Breast epithelium (tissue), 4 donors: ENCODE data around the gene NEUROD4. TPM values are rescaled to one million over a fixed set of nuclear protein-coding genes. Genes with fewer than 3 reads are reported as not detected.
A peak's percentile ranks its signal among the peaks of the same experiment; 100 is the strongest.

ENCODE experiments used
- DNase-seq, 2 donors: peaks; one replicate each; pipeline ENCODE4 v3.0.0-alpha.2; 2019; ENCODE audit warnings: low spot score in 2 of 2
- H3K27ac ChIP-seq, 2 donors: fragments of 200-600 bp; sonication (generic) in 1 of 2; one replicate each; pipeline ENCODE4 v1.5.1; 2016 to 2019; ENCODE audit warnings: mild to moderate bottlenecking in 1 of 2
- H3K27me3 ChIP-seq, 2 donors: fragments of 200-600 bp; sonication (generic) in 1 of 2; one replicate each; pipeline versions ENCODE4 v1.5.1 to v1.6.0; 2017 to 2019; ENCODE audit warnings: control low read depth in 1 of 2, mild to moderate bottlenecking in 1 of 2
- H3K36me3 ChIP-seq: fragments of 200-600 bp; one replicate; pipeline ENCODE4 v1.5.1; 2019
- H3K4me1 ChIP-seq, 2 donors: fragments of 200-600 bp; sonication (generic); one replicate each; pipeline ENCODE4 v1.5.1; 2016 to 2019; ENCODE audit warnings: control low read depth in 1 of 2
- H3K4me3 ChIP-seq, 3 donors: fragments of 200-600 bp; sonication (generic); 1 replicate in 2 of 3; 2 replicates in 1 of 3; pipeline ENCODE4 v1.5.1; 2016 to 2019; ENCODE audit warnings: mild to moderate bottlenecking in 3 of 3, moderate library complexity in 2 of 3
- H3K9me3 ChIP-seq, 2 donors: fragments of 200-600 bp; sonication (generic) in 1 of 2; one replicate each; pipeline ENCODE4 v1.5.1; 2016 to 2019; ENCODE audit warnings: control low read depth in 1 of 2
- POLR2A ChIP-seq: fragments of 450-650 bp; IDR thresholded peaks from one replicate; pipeline ENCODE4 v1.6.1; 2016; ENCODE audit warnings: antibody characterized with exemption, mild to moderate bottlenecking, moderate library complexity
- POLR2AphosphoS5 ChIP-seq, 3 donors: sonication (generic); formaldehyde crosslinking; IDR thresholded peaks; one replicate each; pipeline ENCODE4 v1.6.1; 2017; ENCODE audit warnings: antibody characterized with exemption in 3 of 3
- intact Hi-C: fragments of 100-400 bp; cut with DNase I; formaldehyde crosslinking; loops from one replicate; pipeline ENCODE4 v1.15.1; 2023; ENCODE audit warnings: low total_unique reads
- total RNA-seq, 3 donors: library from RNA; depleted of rRNA; stranded (reverse); fragments of >200 nt; gene quantifications; one replicate each; pipeline ENCODE4 v1.1.0, GENCODE V29; 2016
- TF ChIP-seq, protein P1 (sequence below), 3 donors: fragments of 450-650 bp; IDR thresholded peaks; one replicate each; pipeline ENCODE4 v1.5.1; 2016 to 2017; ENCODE audit warnings: antibody characterized with exemption in 3 of 3, mild to moderate bottlenecking in 3 of 3, moderate library complexity in 3 of 3

The NEUROD4 gene
- total RNA-seq, 3 donors from 2014 or later, result not detected

DNA sequence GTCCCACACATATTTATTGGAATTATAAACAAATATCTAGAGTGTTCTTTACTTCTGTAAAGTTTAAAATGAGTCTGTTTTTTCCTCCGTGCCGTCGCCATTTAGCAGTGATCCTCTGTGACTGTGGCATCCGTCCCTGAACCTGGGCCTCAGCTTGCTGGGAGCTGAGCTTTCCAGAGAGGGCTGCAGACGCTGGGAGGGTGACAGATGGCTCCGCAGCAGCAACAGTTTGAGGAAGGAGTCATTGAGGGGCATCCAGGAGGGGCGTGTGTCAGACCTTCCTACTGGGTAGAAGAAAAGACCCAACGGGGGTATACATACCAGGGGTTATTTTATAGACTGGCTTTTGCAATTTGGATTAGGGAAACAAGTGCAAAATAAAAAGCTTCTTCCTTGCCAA lies 47.9 kb downstream of the NEUROD4 start:
- H3K27me3 ChIP-seq, result no peaks in the 10 kb centered on the region
- no peaks in the 10 kb centered on the region for H3K9me3 ChIP-seq
- DNase-seq, result no peak
- H3K4me1 ChIP-seq, result no peaks in the 10 kb centered on the region
- intact Hi-C loops, result no loop called here
- TF ChIP-seq POLR2A, result no peak
- TF ChIP-seq POLR2AphosphoS5 (IDR thresholded peaks at IDR 0.05), result no peak
- TF ChIP-seq, protein P1, sequence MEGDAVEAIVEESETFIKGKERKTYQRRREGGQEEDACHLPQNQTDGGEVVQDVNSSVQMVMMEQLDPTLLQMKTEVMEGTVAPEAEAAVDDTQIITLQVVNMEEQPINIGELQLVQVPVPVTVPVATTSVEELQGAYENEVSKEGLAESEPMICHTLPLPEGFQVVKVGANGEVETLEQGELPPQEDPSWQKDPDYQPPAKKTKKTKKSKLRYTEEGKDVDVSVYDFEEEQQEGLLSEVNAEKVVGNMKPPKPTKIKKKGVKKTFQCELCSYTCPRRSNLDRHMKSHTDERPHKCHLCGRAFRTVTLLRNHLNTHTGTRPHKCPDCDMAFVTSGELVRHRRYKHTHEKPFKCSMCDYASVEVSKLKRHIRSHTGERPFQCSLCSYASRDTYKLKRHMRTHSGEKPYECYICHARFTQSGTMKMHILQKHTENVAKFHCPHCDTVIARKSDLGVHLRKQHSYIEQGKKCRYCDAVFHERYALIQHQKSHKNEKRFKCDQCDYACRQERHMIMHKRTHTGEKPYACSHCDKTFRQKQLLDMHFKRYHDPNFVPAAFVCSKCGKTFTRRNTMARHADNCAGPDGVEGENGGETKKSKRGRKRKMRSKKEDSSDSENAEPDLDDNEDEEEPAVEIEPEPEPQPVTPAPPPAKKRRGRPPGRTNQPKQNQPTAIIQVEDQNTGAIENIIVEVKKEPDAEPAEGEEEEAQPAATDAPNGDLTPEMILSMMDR (IDR thresholded peaks at IDR 0.05), result no peak
- no peak overlapping the region for H3K27ac ChIP-seq
- H3K4me3 ChIP-seq, result no peak overlapping the region
- H3K36me3 ChIP-seq, result no peaks in the 10 kb centered on the region

DNA sequence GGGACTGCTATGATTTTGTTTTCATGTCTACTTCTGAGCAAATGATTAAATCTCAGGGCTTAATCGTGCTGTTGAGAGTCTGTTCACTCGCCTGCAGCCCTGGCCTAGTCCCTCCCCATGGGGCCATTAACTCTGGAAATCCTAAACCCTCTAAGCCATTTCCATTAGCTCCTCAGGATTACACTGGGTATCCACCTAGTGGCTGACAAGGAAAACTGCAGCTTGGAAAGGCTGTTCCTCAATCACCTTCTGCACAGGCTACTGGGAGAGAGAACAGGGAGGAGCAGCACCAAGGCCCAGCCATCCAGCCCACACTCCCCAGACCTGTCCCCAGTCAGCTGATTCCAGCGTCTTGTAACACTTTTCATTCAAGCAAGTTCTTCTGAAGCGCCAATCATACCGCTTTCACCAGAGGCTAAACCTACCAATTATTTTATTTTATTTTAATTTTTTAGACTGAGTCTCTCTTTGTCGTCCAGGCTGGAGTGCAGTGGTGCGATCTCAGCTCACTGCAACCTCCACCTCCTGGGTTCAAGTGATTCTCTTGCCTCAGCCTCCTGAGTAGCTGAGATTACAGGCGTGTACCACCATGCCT lies 48.7 kb downstream of the NEUROD4 start:
- no peak for DNase-seq

DNA sequence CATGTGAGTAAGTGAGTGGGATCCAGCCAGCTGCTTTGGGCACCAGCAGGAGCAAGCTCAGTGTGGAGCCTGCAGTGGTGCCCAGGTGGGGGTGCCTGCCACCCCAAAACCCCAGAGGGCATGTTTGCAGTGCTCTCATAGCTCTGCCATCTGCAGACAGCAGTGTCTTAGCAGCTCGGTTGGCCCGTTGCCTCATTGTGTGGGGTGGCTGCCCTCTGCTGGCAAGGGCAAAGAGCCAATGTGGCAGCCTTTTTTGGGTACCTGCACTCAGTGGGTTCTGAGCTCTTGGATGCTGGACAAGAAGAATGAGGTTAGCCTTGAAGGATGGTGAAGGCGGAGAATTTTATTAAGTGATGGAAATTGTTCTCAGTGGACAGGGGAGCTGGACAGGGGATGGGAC lies 52.3 kb downstream of the NEUROD4 start:
- Histone ChIP-seq H3K27me3 (peaks cover 0 to 8% of the 10 kb centered on the region in 2 donors), H3K9me3 (no peaks in the 10 kb centered on the region), H3K36me3 (no peaks in the 10 kb centered on the region), H3K4me1 (no peaks in the 10 kb centered on the region), H3K4me3 (no peak overlapping the region), H3K27ac (no peak overlapping the region)
- no peak for TF ChIP-seq POLR2A
- intact Hi-C loops, result no loop called here
- no peak for DNase-seq

More for the DNA sequence above, 48.7 kb downstream of the NEUROD4 start:
- Histone ChIP-seq H3K4me1 (no peaks in the 10 kb centered on the region), H3K27me3 (no peaks in the 10 kb centered on the region), H3K36me3 (no peaks in the 10 kb centered on the region), H3K27ac (no peak overlapping the region), H3K9me3 (no peaks in the 10 kb centered on the region), H3K4me3 (no peak overlapping the region)
- TF ChIP-seq, protein P1 (IDR thresholded peaks at IDR 0.05), result peak; percentile 19 to 56 (median 37)
- no peak for TF ChIP-seq POLR2AphosphoS5 (IDR thresholded peaks at IDR 0.05)
- TF ChIP-seq POLR2A, result no peak
- intact Hi-C loops, result no loop called here

DNA sequence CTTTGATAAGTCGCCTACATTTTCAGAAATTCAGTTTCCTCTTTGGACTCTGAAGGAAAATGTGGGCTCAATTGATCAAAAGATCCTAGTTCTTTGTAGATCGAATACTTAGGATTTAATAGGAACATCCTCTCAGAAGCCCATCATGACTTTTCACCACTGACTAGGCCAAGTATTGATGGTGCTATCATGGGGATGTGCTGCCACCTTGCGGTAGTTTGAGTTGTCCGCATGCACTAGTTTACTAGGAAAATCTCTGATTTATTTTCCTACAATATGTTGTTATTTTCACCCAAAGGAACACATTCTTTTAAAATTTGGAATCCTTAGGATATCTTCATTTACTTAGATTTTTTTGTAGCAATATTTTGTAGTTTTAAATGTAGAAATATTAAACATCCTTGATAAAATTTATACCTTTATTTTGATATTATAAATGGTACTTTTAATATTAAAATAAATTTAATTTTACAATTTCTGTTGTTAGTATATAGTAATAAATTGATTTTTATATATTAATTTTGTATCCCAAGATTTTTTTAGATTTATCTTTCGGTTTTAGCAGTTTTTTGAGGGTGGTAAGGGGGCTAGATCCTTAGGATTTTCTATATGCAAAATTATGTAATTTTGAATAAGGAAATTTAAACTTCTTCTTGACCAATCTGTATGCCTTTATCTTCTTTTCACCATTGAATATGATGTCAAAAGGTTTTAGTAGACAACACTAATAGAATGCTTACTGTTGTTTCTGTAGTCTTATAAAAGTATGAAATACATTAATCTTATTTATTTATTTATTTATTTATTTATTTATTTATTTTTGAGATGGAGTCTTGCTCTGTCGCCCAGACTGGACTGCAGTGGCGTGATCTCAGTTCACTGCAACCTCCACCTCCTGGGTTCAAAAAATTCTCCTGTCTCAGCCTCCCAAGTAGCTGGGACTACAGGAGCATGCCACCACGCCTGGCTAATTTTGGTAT lies 53.6 kb downstream of the NEUROD4 start:
- peaks cover 0 to 12% of the 10 kb centered on the region in 2 donors for H3K27me3 ChIP-seq
- no peaks in the 10 kb centered on the region for H3K36me3 ChIP-seq
- peak; percentile 30 to 52 for DNase-seq
- TF ChIP-seq, protein P1 (IDR thresholded peaks at IDR 0.05), result peak; percentile 33 to 75 (median 74)
- no peak for TF ChIP-seq POLR2A
- TF ChIP-seq POLR2AphosphoS5 (IDR thresholded peaks at IDR 0.05), result no peak
- no peak overlapping the region for H3K4me3 ChIP-seq
- intact Hi-C loops, result no loop called here
- no peak overlapping the region for H3K27ac ChIP-seq
- no peaks in the 10 kb centered on the region for H3K9me3 ChIP-seq
- H3K4me1 ChIP-seq, result no peaks in the 10 kb centered on the region

DNA sequence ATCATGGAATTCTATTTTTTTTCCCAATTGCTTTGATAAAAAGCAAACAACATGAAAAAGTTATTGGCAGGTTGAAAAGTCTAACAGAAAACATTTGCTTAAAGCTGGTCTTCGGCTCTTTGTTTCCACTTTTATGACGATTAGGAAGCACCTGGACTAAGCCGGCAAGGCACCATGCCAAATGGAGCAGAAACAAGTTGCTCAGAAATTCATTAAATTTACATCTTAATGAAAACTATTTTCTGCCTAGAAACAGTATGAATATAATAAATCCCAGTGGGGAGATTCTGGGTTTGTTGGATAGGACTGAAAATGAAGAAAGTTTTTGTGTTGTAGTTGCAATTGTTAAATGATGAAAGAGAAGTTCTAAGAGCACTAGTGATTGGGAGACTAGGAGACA lies 55.0 kb downstream of the NEUROD4 start:
- H3K9me3 ChIP-seq, result no peaks in the 10 kb centered on the region
- H3K27ac ChIP-seq, result no peak overlapping the region
- H3K36me3 ChIP-seq, result no peaks in the 10 kb centered on the region
- DNase-seq, result no peak
- intact Hi-C loops, result no loop called here
- H3K27me3 ChIP-seq, result peaks cover 0 to 12% of the 10 kb centered on the region in 2 donors
- no peak overlapping the region for H3K4me3 ChIP-seq
- no peaks in the 10 kb centered on the region for H3K4me1 ChIP-seq
- TF ChIP-seq POLR2AphosphoS5 (IDR thresholded peaks at IDR 0.05), result no peak
- TF ChIP-seq, protein P1 (IDR thresholded peaks at IDR 0.05), result no peak
- TF ChIP-seq POLR2A, result no peak

Other genes starting within 250 kb of the NEUROD4 start
- gene MUCL1, start 165.5 kb upstream of the NEUROD4 start, total RNA-seq, result 1,000 to 10,000 TPM in 1 of 3 donors, 10 to 100 TPM in 1, 1 to 10 TPM in 1; 3.4 to 4,156 (median 95.6) TPM
- gene TESPA1, start 35.2 kb upstream of the NEUROD4 start, total RNA-seq, result 1 to 10 TPM; 1.3 to 6.2 (median 2.2) TPM
- not detected for gene OR9K2, start 106.4 kb downstream of the NEUROD4 start, total RNA-seq
- gene OR10A7, start 201.1 kb downstream of the NEUROD4 start, total RNA-seq, result not detected
- not detected for gene OR6C74, start 224.6 kb downstream of the NEUROD4 start, total RNA-seq